Measurements from ENCODE around the gene ATRN.

DNA sequence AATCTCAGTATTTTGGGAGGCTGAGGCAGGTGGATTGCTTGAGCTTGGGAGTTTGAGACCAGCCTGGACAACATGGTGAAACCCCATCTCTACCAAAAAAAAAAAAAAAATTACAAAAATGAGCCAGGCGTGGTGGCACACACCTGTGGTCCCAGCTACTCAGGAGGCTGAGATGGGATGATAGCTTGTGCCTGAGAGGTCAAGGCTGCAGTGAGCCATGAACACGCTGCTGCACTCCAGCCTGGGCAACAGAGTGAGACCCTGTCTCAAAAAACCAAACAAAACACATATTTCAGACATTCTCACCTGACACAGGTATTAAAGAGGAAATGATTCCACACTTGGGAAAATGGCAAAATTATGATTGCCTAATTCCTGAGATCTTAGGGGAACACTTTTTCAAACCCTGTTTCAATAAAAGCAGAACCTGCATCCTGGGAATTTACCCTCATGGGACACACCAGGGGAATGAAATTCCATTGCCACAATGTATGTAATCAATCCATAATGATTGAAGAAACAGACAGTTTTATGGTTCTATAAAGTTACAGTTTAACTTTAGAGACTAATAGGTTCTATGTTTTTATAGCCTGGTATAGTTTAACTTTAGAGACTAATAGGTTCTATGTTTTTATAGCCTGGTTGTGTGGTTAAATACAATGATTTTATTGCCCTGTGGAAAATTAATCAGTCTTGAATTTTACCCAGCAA, 33.8 kb upstream of the ATRN start:
- TF ChIP-seq EGR1 (IDR thresholded peaks at IDR 0.05; ENCODE audit: low read depth in 2 of 2) (no peak), TAF1 (conservative IDR thresholded peaks at IDR 0.05) (no peak), RAD21 (IDR thresholded peaks at IDR 0.05) (no peak), SP1 (IDR thresholded peaks at IDR 0.05) (no peak), FOXA2 (IDR thresholded peaks at IDR 0.05) (no peak), JUND (IDR thresholded peaks at IDR 0.05) (no peak), FOXA1 (IDR thresholded peaks at IDR 0.05) (no peak), YY1 (IDR thresholded peaks at IDR 0.05) (no peak), GABPA (IDR thresholded peaks at IDR 0.05 in 1 of 2, conservative IDR thresholded peaks at IDR 0.05 in 1 of 2) (no peak)
- TF ChIP-seq, protein P1, sequence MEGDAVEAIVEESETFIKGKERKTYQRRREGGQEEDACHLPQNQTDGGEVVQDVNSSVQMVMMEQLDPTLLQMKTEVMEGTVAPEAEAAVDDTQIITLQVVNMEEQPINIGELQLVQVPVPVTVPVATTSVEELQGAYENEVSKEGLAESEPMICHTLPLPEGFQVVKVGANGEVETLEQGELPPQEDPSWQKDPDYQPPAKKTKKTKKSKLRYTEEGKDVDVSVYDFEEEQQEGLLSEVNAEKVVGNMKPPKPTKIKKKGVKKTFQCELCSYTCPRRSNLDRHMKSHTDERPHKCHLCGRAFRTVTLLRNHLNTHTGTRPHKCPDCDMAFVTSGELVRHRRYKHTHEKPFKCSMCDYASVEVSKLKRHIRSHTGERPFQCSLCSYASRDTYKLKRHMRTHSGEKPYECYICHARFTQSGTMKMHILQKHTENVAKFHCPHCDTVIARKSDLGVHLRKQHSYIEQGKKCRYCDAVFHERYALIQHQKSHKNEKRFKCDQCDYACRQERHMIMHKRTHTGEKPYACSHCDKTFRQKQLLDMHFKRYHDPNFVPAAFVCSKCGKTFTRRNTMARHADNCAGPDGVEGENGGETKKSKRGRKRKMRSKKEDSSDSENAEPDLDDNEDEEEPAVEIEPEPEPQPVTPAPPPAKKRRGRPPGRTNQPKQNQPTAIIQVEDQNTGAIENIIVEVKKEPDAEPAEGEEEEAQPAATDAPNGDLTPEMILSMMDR (IDR thresholded peaks at IDR 0.05; ENCODE audit: low read depth, low read length, missing input control) = no peak
- TF ChIP-seq, protein P2, sequence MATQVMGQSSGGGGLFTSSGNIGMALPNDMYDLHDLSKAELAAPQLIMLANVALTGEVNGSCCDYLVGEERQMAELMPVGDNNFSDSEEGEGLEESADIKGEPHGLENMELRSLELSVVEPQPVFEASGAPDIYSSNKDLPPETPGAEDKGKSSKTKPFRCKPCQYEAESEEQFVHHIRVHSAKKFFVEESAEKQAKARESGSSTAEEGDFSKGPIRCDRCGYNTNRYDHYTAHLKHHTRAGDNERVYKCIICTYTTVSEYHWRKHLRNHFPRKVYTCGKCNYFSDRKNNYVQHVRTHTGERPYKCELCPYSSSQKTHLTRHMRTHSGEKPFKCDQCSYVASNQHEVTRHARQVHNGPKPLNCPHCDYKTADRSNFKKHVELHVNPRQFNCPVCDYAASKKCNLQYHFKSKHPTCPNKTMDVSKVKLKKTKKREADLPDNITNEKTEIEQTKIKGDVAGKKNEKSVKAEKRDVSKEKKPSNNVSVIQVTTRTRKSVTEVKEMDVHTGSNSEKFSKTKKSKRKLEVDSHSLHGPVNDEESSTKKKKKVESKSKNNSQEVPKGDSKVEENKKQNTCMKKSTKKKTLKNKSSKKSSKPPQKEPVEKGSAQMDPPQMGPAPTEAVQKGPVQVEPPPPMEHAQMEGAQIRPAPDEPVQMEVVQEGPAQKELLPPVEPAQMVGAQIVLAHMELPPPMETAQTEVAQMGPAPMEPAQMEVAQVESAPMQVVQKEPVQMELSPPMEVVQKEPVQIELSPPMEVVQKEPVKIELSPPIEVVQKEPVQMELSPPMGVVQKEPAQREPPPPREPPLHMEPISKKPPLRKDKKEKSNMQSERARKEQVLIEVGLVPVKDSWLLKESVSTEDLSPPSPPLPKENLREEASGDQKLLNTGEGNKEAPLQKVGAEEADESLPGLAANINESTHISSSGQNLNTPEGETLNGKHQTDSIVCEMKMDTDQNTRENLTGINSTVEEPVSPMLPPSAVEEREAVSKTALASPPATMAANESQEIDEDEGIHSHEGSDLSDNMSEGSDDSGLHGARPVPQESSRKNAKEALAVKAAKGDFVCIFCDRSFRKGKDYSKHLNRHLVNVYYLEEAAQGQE (IDR thresholded peaks at IDR 0.05) = no peak
- TF ChIP-seq, protein P3, sequence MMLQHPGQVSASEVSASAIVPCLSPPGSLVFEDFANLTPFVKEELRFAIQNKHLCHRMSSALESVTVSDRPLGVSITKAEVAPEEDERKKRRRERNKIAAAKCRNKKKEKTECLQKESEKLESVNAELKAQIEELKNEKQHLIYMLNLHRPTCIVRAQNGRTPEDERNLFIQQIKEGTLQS (IDR thresholded peaks at IDR 0.05) = no peak
- TF ChIP-seq, protein P4, sequence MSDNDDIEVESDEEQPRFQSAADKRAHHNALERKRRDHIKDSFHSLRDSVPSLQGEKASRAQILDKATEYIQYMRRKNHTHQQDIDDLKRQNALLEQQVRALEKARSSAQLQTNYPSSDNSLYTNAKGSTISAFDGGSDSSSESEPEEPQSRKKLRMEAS (IDR thresholded peaks at IDR 0.05) = no peak
- TF ChIP-seq, protein P5, sequence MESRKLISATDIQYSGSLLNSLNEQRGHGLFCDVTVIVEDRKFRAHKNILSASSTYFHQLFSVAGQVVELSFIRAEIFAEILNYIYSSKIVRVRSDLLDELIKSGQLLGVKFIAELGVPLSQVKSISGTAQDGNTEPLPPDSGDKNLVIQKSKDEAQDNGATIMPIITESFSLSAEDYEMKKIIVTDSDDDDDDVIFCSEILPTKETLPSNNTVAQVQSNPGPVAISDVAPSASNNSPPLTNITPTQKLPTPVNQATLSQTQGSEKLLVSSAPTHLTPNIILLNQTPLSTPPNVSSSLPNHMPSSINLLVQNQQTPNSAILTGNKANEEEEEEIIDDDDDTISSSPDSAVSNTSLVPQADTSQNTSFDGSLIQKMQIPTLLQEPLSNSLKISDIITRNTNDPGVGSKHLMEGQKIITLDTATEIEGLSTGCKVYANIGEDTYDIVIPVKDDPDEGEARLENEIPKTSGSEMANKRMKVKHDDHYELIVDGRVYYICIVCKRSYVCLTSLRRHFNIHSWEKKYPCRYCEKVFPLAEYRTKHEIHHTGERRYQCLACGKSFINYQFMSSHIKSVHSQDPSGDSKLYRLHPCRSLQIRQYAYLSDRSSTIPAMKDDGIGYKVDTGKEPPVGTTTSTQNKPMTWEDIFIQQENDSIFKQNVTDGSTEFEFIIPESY (IDR thresholded peaks at IDR 0.05) = no peak

Data from liver (tissue), 3 donors.